GM12892 (cell line): ENCODE measurements around the gene FOXB1.

Experiments used
- POLR2A ChIP-seq: IDR thresholded peaks from 2 replicates; pipeline ENCODE4 v1.6.1; 2011; ENCODE audit warnings: low read depth, low read length, control low read depth
- POLR2AphosphoS5 ChIP-seq: IDR thresholded peaks from 2 replicates; pipeline ENCODE4 v1.6.1; 2011; ENCODE audit warnings: low read depth, low read length, control low read depth
- TAF1 ChIP-seq: IDR thresholded peaks from 2 replicates; pipeline ENCODE4 v1.6.1; 2011; ENCODE audit warnings: low read depth, mild to moderate bottlenecking, control low read depth, low read length, borderline replicate concordance

- TF ChIP-seq POLR2A (no peak), POLR2AphosphoS5 (no peak), TAF1 (no peak)
These were observed 18.2 kb downstream of the FOXB1 start for GRCh38 chr15:60022379-60022741.
